SJSA1 (cell line): ENCODE data around the gene CIAPIN1. TPM values are rescaled to one million over a fixed set of nuclear protein-coding genes. Genes with fewer than 3 reads are reported as not detected.
A peak's percentile ranks its signal among the peaks of the same experiment; 100 is the strongest.

Experiments used
- DNase-seq, 2 experiments: peaks; one replicate each; pipeline ENCODE4 v3.0.0-alpha.2; 2015 to 2020; ENCODE audit warnings: low spot score in 2 of 2, low read depth in 1 of 2
- H3K27ac ChIP-seq: fragments of 250-450 bp; sonication (Bioruptor Pico); 2 replicates; pipeline ENCODE4 v1.5.1; 2020; ENCODE audit warnings: mild to moderate bottlenecking, moderate library complexity
- H3K27me3 ChIP-seq: fragments of 250-450 bp; sonication (Bioruptor Pico); replicated peaks from 2 replicates; pipeline ENCODE4 v1.5.1; 2020; ENCODE audit warnings: mild to moderate bottlenecking, moderate library complexity
- H3K36me3 ChIP-seq: fragments of 250-450 bp; sonication (Bioruptor Pico); 2 replicates; pipeline ENCODE4 v1.5.1; 2020; ENCODE audit warnings: mild to moderate bottlenecking
- H3K4me1 ChIP-seq: fragments of 250-450 bp; sonication (Bioruptor Pico); replicated peaks from 2 replicates; pipeline ENCODE4 v1.6.1; 2021; ENCODE audit warnings: mild to moderate bottlenecking
- H3K4me3 ChIP-seq: fragments of 250-450 bp; sonication (Bioruptor Pico); 2 replicates; pipeline ENCODE4 v1.5.1; 2020; ENCODE audit warnings: mild to moderate bottlenecking
- H3K9me3 ChIP-seq: fragments of 250-450 bp; sonication (Bioruptor Pico); replicated peaks from 2 replicates; pipeline ENCODE4 v1.5.1; 2020; ENCODE audit warnings: mild to moderate bottlenecking
- total RNA-seq: library from RNA; depleted of rRNA; stranded (reverse); fragments of >200 nt; shearing (Covaris generic); gene quantifications from 2 replicates; pipeline ENCODE4 v1.2.3, GENCODE V29; 2014; rRNA removed

The CIAPIN1 gene
- 77.5 and 78.7 TPM in 2 replicates for total RNA-seq

GRCh38 chr16:57447186-57447962 lies at the start of gene CIAPIN1, which contains the start of gene COQ9:
Gene CIAPIN1, minus strand, starts transcription at chr16:57447385. Its CDS starts 6,457 bp downstream, at chr16:57440928.
Gene COQ9, plus strand, starts transcription at chr16:57447479. Its CDS starts 27 bp downstream, at chr16:57447506.
- Histone ChIP-seq H3K27ac (peak within 1 kb of the TSS; percentile 60), H3K4me3 (peak within 1 kb of the TSS; percentile 84), H3K27me3 (no peaks in the 10 kb centered on the region), H3K9me3 (no peaks in the 10 kb centered on the region), H3K36me3 (peaks cover 23% of the 10 kb centered on the region), H3K4me1 (peaks cover 10% of the 10 kb centered on the region)
- peak; percentile 89 to 94 for DNase-seq

GRCh38 chr16:57493767-57494166 lies 46.6 kb upstream of the CIAPIN1 start:
- Histone ChIP-seq H3K36me3 (no peaks in the 10 kb centered on the region), H3K4me1 (no peaks in the 10 kb centered on the region), H3K27me3 (0 out of 2 replicates have a peak, but pooled peaks cover 4% of the 10 kb centered on the region), H3K4me3 (no peak overlapping the region), H3K9me3 (no peaks in the 10 kb centered on the region), H3K27ac (no peak overlapping the region)
- DNase-seq = no peak

DNA sequence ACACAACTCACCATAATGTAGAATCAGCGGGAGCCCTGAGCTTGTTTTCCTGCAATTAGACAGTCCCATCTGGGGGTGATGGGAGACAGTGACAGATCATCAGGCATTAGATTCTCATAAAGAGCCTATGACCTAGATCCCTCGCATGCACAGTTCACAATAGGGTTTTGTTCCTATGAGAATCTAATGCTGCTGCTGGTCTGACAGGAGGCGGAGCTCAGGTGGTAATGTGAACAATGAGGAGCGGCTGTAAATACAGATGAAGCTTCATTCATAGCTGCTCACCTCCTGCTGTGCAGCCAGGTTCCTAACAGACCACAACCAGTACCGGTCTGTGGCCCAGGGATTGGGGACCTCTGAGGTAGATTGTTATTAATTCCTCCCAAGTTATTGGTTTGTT lies 42.0 kb upstream of the CIAPIN1 start:
- Histone ChIP-seq H3K4me1 (peaks cover 14% of the 10 kb centered on the region), H3K27ac (no peak overlapping the region), H3K36me3 (no peaks in the 10 kb centered on the region), H3K4me3 (no peak overlapping the region), H3K27me3 (0 out of 2 replicates have a peak, but pooled peaks cover 2% of the 10 kb centered on the region), H3K9me3 (no peaks in the 10 kb centered on the region)
- DNase-seq = no peak

DNA sequence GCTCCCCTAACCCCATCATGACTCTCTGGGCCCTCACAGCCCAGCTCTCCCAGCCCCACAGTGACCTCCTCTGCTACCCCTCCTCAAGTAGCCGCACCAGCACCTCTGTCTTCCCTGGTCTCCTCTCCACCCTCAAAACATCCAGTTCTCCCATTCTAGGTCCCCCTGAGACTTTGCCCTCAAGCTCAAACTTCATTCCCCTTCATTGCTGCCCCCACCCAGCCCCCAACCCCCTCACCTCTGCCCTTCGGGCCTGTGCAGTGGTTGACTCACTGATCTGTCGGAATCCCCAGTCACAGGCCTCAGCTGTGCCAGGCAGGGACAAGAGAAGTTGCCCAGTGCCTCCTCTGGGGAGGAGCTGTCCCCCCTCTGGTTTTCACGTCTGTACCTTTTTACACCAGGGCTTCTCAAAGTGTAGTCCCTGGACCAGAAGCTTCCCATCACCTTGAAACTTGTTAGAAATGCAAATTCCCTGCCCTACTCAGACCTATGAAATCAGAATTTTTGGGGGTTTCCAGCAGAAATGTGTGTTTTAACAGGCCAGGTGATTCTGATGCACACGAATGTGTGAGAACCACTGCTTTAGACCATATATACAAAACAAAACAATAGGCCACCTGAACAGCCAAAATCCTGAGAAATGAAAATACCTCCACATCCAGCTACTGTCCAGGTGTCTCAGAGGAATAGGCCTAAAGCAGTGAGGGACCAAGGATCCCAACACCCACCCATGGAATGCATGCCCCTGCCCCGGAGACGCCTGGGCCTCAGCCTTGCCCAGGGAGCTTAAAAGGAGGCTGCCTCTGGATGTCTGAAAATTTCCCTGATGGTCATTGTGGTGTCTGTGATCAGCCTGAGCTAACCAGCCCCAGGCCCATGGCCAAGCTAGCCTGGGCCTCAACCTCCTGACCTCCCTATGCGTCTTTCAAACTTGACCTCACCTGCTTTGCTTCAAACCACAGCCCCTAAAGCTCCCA lies 40.0 kb upstream of the CIAPIN1 start:
- DNase-seq = no peak
- H3K27ac ChIP-seq = no peak overlapping the region
- H3K36me3 ChIP-seq = no peaks in the 10 kb centered on the region
- H3K9me3 ChIP-seq = no peaks in the 10 kb centered on the region
- no peaks in the 10 kb centered on the region for H3K27me3 ChIP-seq
- H3K4me3 ChIP-seq = peak overlapping the region; percentile 57
- H3K4me1 ChIP-seq = peaks cover 14% of the 10 kb centered on the region

DNA sequence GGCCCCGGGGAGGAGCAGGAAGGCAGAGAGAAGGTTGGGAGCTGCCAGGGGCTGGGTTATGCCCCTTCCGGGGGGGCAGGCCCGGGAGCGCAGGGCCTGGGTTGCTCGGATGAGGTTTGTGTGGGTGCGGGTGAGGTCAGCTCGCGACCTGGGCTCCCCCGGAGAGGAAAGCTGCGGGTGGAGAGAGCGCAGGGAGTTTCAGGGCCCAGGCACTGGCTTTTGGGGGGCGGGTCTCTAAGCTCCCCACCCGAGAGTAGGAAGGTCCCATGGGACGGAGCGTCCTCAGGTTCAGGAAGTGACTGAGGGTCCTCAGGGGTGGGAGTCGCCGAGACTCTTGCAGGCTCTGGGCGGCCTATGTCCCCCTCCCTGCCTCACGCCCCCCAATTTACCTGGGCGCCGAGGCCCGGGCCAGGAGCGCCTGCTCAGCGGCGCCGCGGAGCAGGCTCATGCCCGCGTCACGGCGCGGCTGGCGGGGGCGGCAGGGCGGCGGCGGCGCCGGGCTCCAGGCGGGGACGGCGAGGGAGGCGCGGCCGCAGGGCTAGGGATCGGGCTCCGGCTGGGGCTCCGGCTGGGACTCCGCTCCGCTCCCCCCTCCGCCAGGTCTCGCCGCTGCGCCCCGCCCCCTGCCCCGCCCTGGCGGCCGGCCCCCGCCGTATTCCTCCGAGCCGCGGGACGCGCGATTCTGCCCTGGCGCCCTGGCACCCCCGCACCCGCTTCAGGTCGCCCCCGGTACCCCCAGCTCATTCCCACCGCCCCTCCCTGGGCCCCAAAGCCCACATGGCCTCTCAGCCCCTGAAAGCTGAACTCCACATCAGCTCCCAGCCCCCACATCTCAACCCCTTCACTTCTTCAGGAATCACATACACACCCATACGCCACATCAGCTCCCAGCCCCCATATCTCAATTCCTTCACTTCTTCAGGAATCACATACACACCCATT lies 39.0 kb upstream of the CIAPIN1 start, which contains the start of gene DOK4:
Gene DOK4, minus strand, starts transcription at position 578 of the 942 bp plus-strand sequence. CDS start 6,986 bp downstream, outside the sequence.
- Histone ChIP-seq H3K9me3 (no peaks in the 10 kb centered on the region), H3K4me1 (peaks cover 14% of the 10 kb centered on the region), H3K27me3 (no peaks in the 10 kb centered on the region), H3K4me3 (peak within 1 kb of the TSS; percentile 57), H3K36me3 (no peaks in the 10 kb centered on the region), H3K27ac (no peak within 1 kb of the TSS)
- DNase-seq = peak in 1 of 2 experiments; percentile 81

GRCh38 chr16:57485091-57485915 lies 38.1 kb upstream of the CIAPIN1 start:
- peak overlapping the region; percentile 57 for H3K4me3 ChIP-seq
- no peaks in the 10 kb centered on the region for H3K27me3 ChIP-seq
- H3K9me3 ChIP-seq = no peaks in the 10 kb centered on the region
- H3K27ac ChIP-seq = no peak overlapping the region
- peaks cover 18% of the 10 kb centered on the region for H3K4me1 ChIP-seq
- no peaks in the 10 kb centered on the region for H3K36me3 ChIP-seq
- peak in 1 of 2 experiments; percentile 40 for DNase-seq

- no peaks in the 10 kb centered on the region for H3K9me3 ChIP-seq
Measured at GRCh38 chr16:57484515-57485005, 37.4 kb upstream of the CIAPIN1 start.

GRCh38 chr16:57483725-57484514 lies 36.7 kb upstream of the CIAPIN1 start:
- Histone ChIP-seq H3K4me3 (no peak overlapping the region), H3K36me3 (no peaks in the 10 kb centered on the region), H3K27ac (no peak overlapping the region), H3K9me3 (no peaks in the 10 kb centered on the region), H3K27me3 (no peaks in the 10 kb centered on the region), H3K4me1 (peaks cover 18% of the 10 kb centered on the region)
- DNase-seq = peak in 1 of 2 experiments; percentile 42

More at GRCh38 chr16:57484515-57485005, 37.4 kb upstream of the CIAPIN1 start:
- H3K36me3 ChIP-seq = no peaks in the 10 kb centered on the region
- H3K4me1 ChIP-seq = peaks cover 18% of the 10 kb centered on the region
- no peak overlapping the region for H3K27ac ChIP-seq
- H3K27me3 ChIP-seq = no peaks in the 10 kb centered on the region
- no peak overlapping the region for H3K4me3 ChIP-seq
- no peak for DNase-seq

DNA sequence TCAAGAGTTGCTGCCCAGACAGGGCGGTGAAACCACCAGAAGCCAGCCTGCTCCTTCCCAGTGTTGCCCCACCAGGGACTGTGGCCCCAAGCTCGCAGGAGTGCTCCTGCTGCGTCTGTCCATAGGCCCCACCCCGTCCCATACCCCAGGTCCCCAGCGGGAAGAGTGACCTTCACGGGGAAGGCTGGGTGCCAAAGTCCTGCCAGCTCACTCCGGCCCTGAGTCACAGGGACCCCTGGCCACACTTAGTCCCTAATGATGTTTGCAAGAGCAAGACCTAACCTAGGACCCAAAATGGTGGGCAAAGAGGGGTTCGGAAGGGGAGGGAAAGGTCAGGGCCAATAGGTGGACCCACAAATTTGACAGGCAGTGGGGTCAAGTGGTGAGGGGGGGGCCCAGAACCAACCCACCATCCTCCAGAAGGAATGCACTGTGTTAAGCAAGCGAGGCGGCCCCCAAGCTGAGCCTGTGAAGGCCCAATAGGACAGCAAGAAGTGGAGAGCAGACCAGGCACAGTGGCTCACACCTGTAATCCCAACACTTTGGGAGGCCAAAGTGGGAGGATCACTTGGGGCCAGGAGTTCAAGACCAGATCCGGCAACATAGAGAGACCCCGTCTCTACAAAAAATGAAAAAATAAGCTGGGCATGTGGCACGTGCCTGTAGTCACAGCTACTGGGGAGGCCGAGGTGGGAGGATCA lies 35.8 kb upstream of the CIAPIN1 start:
- Histone ChIP-seq H3K4me3 (no peak overlapping the region), H3K36me3 (no peaks in the 10 kb centered on the region), H3K4me1 (peaks cover 18% of the 10 kb centered on the region), H3K27ac (no peak overlapping the region), H3K9me3 (no peaks in the 10 kb centered on the region), H3K27me3 (no peaks in the 10 kb centered on the region)
- peak in 1 of 2 experiments; percentile 41 for DNase-seq

DNA sequence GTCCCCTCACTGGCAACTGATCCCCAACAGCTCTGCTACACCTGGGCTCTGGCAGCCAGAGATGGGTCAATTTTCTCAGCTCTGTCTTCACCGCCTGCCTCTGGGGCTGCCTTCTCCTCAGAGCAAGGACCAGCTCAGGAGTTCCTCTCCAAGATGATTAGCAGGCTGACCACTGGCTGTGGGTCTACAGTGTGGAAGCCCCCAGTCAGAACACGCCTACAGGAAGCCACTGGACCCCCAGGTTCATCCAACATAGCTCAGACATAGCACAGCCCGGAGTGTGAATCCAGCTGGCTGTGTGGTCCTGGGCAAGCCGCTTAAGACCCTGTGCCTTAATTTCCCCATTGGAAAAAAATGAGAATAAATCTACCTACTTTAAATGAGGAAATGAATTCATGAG lies 34.2 kb upstream of the CIAPIN1 start:
- Histone ChIP-seq H3K4me1 (peaks cover 14% of the 10 kb centered on the region), H3K9me3 (no peaks in the 10 kb centered on the region), H3K4me3 (no peak overlapping the region), H3K36me3 (no peaks in the 10 kb centered on the region), H3K27ac (no peak overlapping the region), H3K27me3 (no peaks in the 10 kb centered on the region)
- no peak for DNase-seq

DNA sequence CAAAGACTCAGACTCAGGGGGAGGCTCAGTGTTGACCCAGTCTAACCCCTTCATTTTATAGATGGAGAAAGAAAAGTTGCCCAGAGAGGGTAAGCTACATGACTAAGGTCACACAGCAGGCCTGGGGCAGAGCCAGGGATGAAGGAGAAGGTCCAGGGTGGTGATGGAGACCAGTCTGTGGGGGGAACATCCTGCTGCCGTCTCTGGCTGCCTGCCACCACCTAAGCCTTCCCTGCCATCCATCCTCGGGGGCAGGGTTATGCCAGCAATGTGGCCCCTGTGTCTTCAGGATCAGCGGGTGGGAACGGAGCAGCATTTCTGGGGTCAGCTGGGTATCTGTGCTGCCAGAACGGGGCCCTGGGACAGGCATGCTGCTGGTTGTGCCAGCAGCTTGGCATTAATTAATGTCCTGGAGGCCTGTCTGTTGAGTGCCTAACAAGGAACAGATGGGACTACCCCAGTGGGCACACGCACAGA lies 33.6 kb upstream of the CIAPIN1 start:
- no peak for DNase-seq
- Histone ChIP-seq H3K9me3 (no peaks in the 10 kb centered on the region), H3K27me3 (no peaks in the 10 kb centered on the region), H3K4me3 (no peak overlapping the region), H3K36me3 (no peaks in the 10 kb centered on the region), H3K27ac (no peak overlapping the region), H3K4me1 (peaks cover 9% of the 10 kb centered on the region)
